GM13977 (cell line): ENCODE results near the gene HEG1.

ENCODE experiments used
- DNase-seq: peaks from one replicate; pipeline ENCODE4 v3.0.0; 2012; ENCODE audit warnings: low spot score
- in situ Hi-C: fragments of 300-500 bp; cut with MboI; formaldehyde crosslinking; loops from one replicate; pipeline ENCODE4 v1.12.0; 2022; ENCODE audit warnings: low sequenced_read_pairs, low pct_unique_long_range_greater_than_20kb, mixed read lengths, inconsistent platforms; ENCODE audit not compliant: unreplicated experiment
- TF ChIP-seq, protein P1 (sequence below): IDR thresholded peaks from 2 replicates; pipeline ENCODE4 v1.5.1; 2012; ENCODE audit warnings: mild to moderate bottlenecking, control low read depth; ENCODE audit not compliant: insufficient read depth; ENCODE audit errors: extremely low read depth, missing control alignments

Gene HEG1

DNA sequence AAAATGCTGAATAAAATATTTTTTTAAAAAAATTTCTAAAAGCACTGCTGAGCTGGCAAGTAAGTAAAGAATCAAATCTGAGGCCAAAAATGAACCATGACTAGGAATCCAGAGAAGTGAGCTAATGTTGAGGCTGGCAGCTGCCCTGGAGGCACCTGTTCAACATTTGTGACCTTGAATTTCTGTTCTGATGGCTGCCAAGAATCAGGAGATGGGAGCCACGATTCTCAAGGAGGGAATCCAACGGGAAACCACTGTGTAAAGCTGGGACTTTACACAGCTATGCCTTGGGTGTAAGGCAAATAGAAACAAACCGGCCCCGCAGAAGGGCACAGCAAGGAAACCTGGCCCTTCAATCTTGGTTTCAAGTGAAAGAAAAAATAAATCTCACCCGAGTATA is 22.7 kb downstream of the HEG1 start:
- no peak for DNase-seq
- TF ChIP-seq, protein P1, sequence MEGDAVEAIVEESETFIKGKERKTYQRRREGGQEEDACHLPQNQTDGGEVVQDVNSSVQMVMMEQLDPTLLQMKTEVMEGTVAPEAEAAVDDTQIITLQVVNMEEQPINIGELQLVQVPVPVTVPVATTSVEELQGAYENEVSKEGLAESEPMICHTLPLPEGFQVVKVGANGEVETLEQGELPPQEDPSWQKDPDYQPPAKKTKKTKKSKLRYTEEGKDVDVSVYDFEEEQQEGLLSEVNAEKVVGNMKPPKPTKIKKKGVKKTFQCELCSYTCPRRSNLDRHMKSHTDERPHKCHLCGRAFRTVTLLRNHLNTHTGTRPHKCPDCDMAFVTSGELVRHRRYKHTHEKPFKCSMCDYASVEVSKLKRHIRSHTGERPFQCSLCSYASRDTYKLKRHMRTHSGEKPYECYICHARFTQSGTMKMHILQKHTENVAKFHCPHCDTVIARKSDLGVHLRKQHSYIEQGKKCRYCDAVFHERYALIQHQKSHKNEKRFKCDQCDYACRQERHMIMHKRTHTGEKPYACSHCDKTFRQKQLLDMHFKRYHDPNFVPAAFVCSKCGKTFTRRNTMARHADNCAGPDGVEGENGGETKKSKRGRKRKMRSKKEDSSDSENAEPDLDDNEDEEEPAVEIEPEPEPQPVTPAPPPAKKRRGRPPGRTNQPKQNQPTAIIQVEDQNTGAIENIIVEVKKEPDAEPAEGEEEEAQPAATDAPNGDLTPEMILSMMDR, result no peak
- in situ Hi-C loops, result no loop called here

DNA sequence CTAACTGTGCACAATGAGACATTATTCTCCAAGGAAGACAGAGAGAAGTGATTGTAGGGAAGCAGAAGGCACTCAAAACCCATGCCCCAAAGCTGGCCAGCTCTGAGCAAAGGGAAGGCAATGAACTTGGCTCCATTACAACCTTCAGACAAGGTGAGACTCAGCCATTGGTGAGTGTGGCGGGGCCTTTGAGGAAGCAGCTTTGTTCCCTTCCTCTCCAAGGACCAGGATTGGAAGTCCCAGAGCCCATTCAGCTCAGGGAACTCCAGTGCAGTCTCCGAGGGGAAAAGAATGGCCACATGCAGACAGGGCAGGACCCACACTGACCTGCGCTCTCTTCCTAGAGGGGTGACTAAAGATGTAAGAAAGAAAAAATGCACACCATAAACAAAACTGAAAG is 23.1 kb downstream of the HEG1 start:
- in situ Hi-C loops, result no loop called here
- no peak for DNase-seq
- TF ChIP-seq, protein P1, result no peak

DNA sequence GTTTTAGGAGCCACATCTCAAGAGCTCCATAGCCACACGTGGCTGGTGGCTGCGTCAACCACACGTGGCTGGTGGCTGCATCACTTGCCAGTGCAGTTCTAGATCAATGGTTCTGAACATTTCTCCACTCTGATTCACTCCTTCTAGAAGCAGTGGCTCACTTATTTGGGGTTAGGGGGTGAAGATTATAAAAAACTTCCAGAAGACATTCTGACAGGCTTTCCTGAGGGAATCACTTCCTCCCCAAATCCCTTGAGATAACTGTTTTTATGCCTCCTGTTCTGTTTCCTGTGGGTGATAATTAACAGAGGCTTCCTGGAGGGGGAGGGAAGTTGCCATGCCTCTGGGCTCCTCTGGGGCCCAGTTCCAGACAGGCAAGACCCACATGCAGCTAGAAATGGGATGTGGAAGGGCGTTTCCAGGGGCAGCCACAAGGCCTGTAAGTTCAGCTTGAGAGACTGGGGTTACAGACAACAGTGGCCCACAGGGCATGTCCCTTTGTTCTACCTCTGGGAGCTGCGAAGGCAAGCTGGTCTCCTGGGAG is 23.6 kb downstream of the HEG1 start:
- DNase-seq, result no peak
- in situ Hi-C loops, result no loop called here
- TF ChIP-seq, protein P1, result no peak

DNA sequence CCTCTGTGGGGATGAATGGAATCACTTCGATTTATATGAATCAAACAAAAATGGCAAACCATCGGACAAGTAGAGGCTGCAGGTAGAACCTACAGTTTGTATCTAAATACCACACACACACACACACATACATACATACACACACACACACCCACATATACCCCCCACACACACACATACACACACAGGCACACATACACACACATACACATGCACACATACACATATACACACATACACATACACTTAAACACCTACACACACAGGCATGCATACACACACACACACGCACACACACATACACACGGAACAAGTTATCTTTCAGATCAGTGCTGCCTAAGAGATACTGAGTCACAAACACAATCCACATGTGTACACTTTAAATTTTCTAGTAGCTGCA is 24.3 kb downstream of the HEG1 start:
- no peak for DNase-seq
- TF ChIP-seq, protein P1, result no peak
- in situ Hi-C loops, result no loop called here

DNA sequence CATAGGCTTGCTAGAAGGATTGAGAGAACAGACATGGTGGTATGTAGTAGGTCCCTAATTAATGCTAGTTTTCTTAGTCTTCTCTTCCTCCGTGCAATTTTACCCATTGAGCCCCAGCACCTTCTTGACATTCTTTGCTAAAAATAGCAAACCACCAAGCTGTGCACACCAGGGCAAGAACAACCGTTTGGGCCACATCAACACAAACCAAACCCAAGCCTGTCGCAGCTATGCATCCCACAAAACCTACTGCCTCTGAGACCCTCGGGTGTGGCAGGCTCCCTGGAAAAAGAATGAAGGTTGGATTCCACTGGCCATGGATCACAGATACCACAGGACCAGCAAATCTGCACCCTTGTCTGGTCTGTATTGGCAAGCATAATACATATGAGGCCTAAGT is 27.1 kb downstream of the HEG1 start:
- in situ Hi-C loops, result no loop called here
- no peak for DNase-seq
- TF ChIP-seq, protein P1, result no peak

DNA sequence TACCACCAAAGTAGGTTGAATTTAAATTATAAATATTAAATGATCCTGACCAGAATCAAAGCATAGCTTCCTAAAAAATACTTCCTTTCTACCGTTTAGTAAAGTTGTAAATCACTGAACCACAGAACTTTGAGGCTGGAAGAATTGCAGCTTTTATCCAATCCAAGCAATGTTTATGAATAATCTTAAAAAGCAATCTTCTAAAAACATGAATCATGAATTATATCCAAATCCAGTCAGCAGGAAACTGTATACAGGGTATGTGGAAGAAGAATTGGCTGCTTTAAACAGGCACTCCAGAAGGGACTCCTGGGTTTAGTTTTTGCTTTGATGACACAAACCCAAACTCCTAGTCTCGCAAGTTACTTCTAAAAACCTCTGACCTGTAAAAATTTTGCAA is 30.2 kb downstream of the HEG1 start:
- in situ Hi-C loops, result no loop called here
- no peak for DNase-seq
- TF ChIP-seq, protein P1, result no peak

DNA sequence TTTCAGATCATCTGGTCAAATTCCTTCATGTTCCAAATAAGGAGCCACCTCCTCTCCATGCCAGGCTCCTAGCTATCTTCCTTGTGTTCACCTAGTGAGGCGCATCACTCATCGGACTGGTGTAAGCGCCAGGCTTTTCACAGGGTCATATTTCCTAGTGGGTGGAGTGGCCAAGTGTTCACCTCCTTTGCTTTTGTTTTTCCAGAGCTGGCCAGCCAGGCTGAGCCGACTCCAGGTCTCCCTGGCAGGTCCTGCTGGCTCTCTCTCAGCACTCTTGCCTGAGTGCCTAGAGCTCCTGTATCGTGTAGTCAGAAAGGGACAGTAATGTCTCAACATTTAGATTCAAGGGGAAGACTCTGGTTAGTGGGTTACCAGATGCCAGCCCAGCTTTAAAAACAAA is 31.0 kb downstream of the HEG1 start:
- TF ChIP-seq, protein P1, result no peak
- in situ Hi-C loops, result no loop called here
- no peak for DNase-seq
